Nephron progenitor cell (in vitro differentiated cells): ENCODE measurements around the gene THAP4.

Experiments
- DNase-seq: peaks from one replicate; pipeline ENCODE4 v3.0.0; 2021
- H3K27ac Mint-ChIP-seq: 2 replicates; pipeline ENCODE4 v1.8.0; 2021; ENCODE audit warnings: mild to moderate bottlenecking, moderate library complexity, mixed read lengths
- H3K27me3 Mint-ChIP-seq: 2 replicates; pipeline ENCODE4 v1.8.0; 2021; ENCODE audit warnings: mild to moderate bottlenecking, low read depth, mixed read lengths; ENCODE audit not compliant: poor library complexity
- H3K36me3 Mint-ChIP-seq: 2 replicates; pipeline ENCODE4 v1.8.0; 2021; ENCODE audit warnings: low read depth, mixed read lengths
- H3K4me1 Mint-ChIP-seq: 2 replicates; pipeline ENCODE4 v1.8.0; 2021; ENCODE audit warnings: mixed read lengths
- H3K4me3 Mint-ChIP-seq: 2 replicates; pipeline ENCODE4 v1.8.0; 2021; ENCODE audit warnings: mild to moderate bottlenecking, moderate library complexity, mixed read lengths
- H3K9me3 Mint-ChIP-seq: 2 replicates; pipeline ENCODE4 v1.8.0; 2021; ENCODE audit warnings: mild to moderate bottlenecking, moderate library complexity, mixed read lengths
- CTCF ChIP-seq: fragments of 200-600 bp; sonication (generic); IDR thresholded peaks from 2 replicates; pipeline ENCODE4 v1.5.0; 2021; ENCODE audit warnings: antibody characterized with exemption

THAP4 gene

GRCh38 chr2:241652722-241653121, 15.8 kb upstream of the THAP4 start:
- H3K36me3 Mint-ChIP-seq: peaks cover 39% of the 10 kb centered on the region
- TF ChIP-seq CTCF: no peak
- no peak overlapping the region for H3K4me3 Mint-ChIP-seq
- no peaks in the 10 kb centered on the region for H3K4me1 Mint-ChIP-seq
- no peak for DNase-seq
- no peaks in the 10 kb centered on the region for H3K9me3 Mint-ChIP-seq
- no peak overlapping the region for H3K27ac Mint-ChIP-seq
- no peaks in the 10 kb centered on the region for H3K27me3 Mint-ChIP-seq

DNA sequence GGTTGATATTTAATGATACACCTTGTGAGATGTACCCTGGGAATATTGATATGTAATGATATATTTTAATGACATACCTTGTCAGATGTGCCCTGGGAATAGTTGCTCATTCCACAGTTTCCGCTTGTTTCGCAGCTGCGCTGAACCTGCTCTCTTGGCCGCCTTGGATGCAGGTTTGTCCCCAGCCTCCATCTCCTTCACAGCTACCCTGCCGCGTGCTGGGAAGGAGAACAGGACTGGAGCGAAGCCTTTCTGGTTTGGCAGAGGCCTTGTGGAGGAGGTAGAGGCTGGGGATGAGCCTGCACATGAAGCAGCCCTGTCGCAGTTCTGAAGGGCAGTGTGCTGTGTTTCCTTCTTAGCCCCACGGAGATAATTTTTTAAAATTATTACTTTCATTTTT, 15.2 kb upstream of the THAP4 start:
- DNase-seq: no peak
- Mint-ChIP-seq H3K27me3 (no peaks in the 10 kb centered on the region), H3K4me3 (no peak overlapping the region), H3K36me3 (peaks cover 34% of the 10 kb centered on the region), H3K27ac (no peak overlapping the region), H3K9me3 (no peaks in the 10 kb centered on the region), H3K4me1 (no peaks in the 10 kb centered on the region)
- no peak for TF ChIP-seq CTCF

DNA sequence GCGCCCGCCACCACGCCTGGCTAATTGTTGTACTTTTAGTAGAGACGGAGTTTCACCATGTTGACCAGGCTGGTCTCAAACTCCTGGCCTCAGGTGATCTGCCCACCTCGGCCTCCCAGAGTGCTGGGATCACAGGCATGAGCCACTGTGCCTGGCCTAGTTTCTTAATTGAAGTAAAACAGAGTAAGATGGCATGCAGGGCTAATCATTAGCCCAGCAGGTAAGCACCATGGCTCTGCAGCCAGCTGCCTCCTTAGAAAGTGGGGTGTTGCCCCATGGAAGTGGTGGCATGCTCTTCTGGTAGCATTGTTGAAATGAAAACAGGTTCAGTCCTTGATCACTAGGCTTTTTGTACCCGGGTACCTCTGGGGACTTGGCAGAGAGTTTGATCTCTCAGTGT, 13.0 kb upstream of the THAP4 start:
- Mint-ChIP-seq H3K36me3 (peaks cover 26% of the 10 kb centered on the region), H3K27me3 (no peaks in the 10 kb centered on the region), H3K9me3 (no peaks in the 10 kb centered on the region), H3K27ac (no peak overlapping the region), H3K4me3 (no peak overlapping the region), H3K4me1 (peaks cover 8% of the 10 kb centered on the region)
- TF ChIP-seq CTCF: no peak
- no peak for DNase-seq

DNA sequence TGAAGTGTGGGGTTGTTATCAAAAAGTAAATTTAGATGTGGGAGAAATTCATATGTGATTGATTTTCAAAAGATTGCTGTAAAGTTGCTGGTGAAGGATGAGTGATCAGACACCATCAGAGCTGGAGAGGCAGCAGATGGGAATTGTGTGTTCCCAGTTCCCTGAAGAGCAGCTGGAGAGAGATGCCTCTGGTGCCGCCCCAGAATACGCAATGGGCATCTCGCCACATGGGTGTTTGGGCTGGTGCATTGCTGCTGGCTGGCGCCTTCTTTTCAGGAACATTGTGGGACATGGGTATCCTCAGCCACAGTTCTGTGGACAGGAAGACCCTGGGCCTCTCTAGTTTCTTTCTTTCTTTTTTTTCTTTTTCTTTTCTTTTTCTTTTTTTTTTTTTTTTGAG, 12.4 kb upstream of the THAP4 start:
- peaks cover 11% of the 10 kb centered on the region for H3K4me1 Mint-ChIP-seq
- DNase-seq: no peak
- TF ChIP-seq CTCF: no peak
- no peak overlapping the region for H3K4me3 Mint-ChIP-seq
- peaks cover 26% of the 10 kb centered on the region for H3K36me3 Mint-ChIP-seq
- H3K27ac Mint-ChIP-seq: no peak overlapping the region
- H3K9me3 Mint-ChIP-seq: no peaks in the 10 kb centered on the region
- no peaks in the 10 kb centered on the region for H3K27me3 Mint-ChIP-seq

DNA sequence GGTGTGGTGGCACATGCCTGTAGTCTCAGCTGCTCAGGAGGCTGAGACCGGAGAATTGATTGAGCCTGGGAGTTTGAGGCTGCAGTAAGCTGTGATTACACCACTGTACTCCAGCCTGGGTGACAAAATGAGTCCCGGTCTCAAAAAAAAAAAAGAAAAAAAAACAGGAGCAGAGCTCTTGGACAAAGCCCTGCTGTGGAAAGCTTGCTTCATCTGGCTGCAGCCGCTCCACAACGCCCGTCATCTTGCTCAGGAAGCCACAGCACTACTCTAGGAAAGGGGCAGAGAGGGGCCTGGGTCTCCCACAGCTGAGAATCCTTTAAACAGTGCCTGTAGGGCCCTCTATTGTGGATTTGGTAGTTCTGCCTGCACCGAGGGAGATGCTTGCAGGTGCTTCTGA, 11.5 kb upstream of the THAP4 start:
- no peaks in the 10 kb centered on the region for H3K9me3 Mint-ChIP-seq
- H3K27me3 Mint-ChIP-seq: no peaks in the 10 kb centered on the region
- no peak for DNase-seq
- no peak overlapping the region for H3K4me3 Mint-ChIP-seq
- peaks cover 11% of the 10 kb centered on the region for H3K4me1 Mint-ChIP-seq
- peaks cover 26% of the 10 kb centered on the region for H3K36me3 Mint-ChIP-seq
- no peak overlapping the region for H3K27ac Mint-ChIP-seq
- no peak for TF ChIP-seq CTCF

GRCh38 chr2:241645915-241646645, 9.1 kb upstream of the THAP4 start:
- H3K27ac Mint-ChIP-seq: peak overlapping the region; percentile 26
- TF ChIP-seq CTCF: no peak

More at GRCh38 chr2:241645915-241646645, 9.1 kb upstream of the THAP4 start:
- H3K4me1 Mint-ChIP-seq: peaks cover 23% of the 10 kb centered on the region
- no peak overlapping the region for H3K4me3 Mint-ChIP-seq
- H3K9me3 Mint-ChIP-seq: no peaks in the 10 kb centered on the region
- H3K36me3 Mint-ChIP-seq: peaks cover 9% of the 10 kb centered on the region
- H3K27me3 Mint-ChIP-seq: no peaks in the 10 kb centered on the region
- no peak for DNase-seq
